Thyroid gland (tissue), 4 donors: ENCODE measurements around the gene ATP13A3.

ENCODE experiments used
- POLR2A ChIP-seq, 2 donors: fragments of 450-650 bp; IDR thresholded peaks; one replicate each; pipeline ENCODE4 v1.6.1; 2017; ENCODE audit warnings: antibody characterized with exemption in 2 of 2, mild to moderate bottlenecking in 2 of 2, moderate library complexity in 1 of 2
- TF ChIP-seq, protein P1 (sequence below), 6 experiments: fragments of 200-600 bp in 3 of 6; fragments of 450-650 bp in 3 of 6; sonication (generic) in 3 of 6; IDR thresholded peaks; one replicate each; pipeline ENCODE4 v1.5.1; 2016 to 2019; ENCODE audit warnings: antibody characterized with exemption in 6 of 6, mild to moderate bottlenecking in 2 of 6, inconsistent platforms in 1 of 6, moderate library complexity in 1 of 6

DNA sequence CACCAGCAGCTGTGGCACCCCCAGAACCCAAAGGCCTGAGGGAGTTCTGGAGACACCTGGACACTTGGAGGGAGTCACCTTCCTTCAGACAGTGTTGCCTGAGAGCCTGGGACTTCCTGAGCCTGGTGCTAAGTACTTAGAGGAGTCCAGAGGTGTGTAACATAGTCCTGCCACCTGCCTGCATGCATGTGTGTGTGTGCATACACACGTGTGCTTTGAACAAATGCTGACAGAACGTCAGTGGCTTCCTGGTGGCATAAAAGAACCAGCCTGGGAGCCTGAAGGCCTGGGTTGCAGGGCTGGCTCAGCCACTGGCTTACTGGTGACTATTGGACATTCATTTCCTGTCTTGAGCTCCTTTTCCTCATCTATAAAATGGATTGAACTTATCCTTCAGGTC lies 132.5 kb downstream of the ATP13A3 start:
- TF ChIP-seq, protein P1, sequence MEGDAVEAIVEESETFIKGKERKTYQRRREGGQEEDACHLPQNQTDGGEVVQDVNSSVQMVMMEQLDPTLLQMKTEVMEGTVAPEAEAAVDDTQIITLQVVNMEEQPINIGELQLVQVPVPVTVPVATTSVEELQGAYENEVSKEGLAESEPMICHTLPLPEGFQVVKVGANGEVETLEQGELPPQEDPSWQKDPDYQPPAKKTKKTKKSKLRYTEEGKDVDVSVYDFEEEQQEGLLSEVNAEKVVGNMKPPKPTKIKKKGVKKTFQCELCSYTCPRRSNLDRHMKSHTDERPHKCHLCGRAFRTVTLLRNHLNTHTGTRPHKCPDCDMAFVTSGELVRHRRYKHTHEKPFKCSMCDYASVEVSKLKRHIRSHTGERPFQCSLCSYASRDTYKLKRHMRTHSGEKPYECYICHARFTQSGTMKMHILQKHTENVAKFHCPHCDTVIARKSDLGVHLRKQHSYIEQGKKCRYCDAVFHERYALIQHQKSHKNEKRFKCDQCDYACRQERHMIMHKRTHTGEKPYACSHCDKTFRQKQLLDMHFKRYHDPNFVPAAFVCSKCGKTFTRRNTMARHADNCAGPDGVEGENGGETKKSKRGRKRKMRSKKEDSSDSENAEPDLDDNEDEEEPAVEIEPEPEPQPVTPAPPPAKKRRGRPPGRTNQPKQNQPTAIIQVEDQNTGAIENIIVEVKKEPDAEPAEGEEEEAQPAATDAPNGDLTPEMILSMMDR (IDR thresholded peaks at IDR 0.05): no peak
- no peak for TF ChIP-seq POLR2A (IDR thresholded peaks at IDR 0.05)
